Stimulated activated CD8-positive, alpha-beta memory T cell treated with anti-CD3 and anti-CD28 coated beads, Interleukin-7, amount 100 ng/mL, for 24 hours (primary cell): ENCODE measurements around the gene PPIL1.
"Not testable (repeated sequence)": the region's sequence is repeated elsewhere in the genome, so short reads cannot be mapped to it uniquely, and the experiment has no call there.

Experiments
- DNase-seq: peaks from one replicate; pipeline ENCODE4 v3.0.0-alpha.2; 2020; ENCODE audit warnings: low read depth

Gene PPIL1

GRCh38 chr6:36814249-36814648 lies 60.4 kb downstream of the PPIL1 start:
- DNase-seq: no peak

GRCh38 chr6:36813526-36813925 lies 61.1 kb downstream of the PPIL1 start:
- no peak for DNase-seq

GRCh38 chr6:36813047-36813446 lies 61.6 kb downstream of the PPIL1 start:
- not testable (repeated sequence) for DNase-seq

- no peak for DNase-seq
Observed at GRCh38 chr6:36809941-36810803, 64.4 kb downstream of the PPIL1 start.

- DNase-seq: no peak
Observed at GRCh38 chr6:36809156-36809555, 65.4 kb downstream of the PPIL1 start.

- DNase-seq: no peak
Observed at GRCh38 chr6:36808634-36809033, 66.0 kb downstream of the PPIL1 start.

GRCh38 chr6:36807750-36808149 lies 66.9 kb downstream of the PPIL1 start:
- no peak for DNase-seq

GRCh38 chr6:36807143-36807542 lies 67.5 kb downstream of the PPIL1 start:
- no peak for DNase-seq

GRCh38 chr6:36805917-36806316 lies 68.7 kb downstream of the PPIL1 start:
- no peak for DNase-seq

- no peak for DNase-seq
Observed at GRCh38 chr6:36805096-36805797, 69.4 kb downstream of the PPIL1 start.
